HCT116 (cell line): ENCODE measurements around the gene PRODH. TPM values are rescaled to one million over a fixed set of nuclear protein-coding genes. Genes with fewer than 3 reads are reported as not detected.

Experiments used
- ATAC-seq: fragments of 200-7000 bp; cut with Tn5 transposase; 2 replicates; pipeline ENCODE4 v1.9.1; 2020; ENCODE audit warnings: mild to moderate bottlenecking, moderate library complexity
- BruUV-seq: library from RNA; stranded (reverse); fragments of 400-500 nt; replicated peaks from 2 replicates; lab custom pipeline; 2021; lab: Mats Ljungman, UMichigan
- CTCF ChIA-PET: fragments of 300-600 bp; sonication (Branson Sonifier 250); formaldehyde crosslinking; loops from one replicate; lab custom pipeline; 2021; ENCODE audit warnings: antibody characterized with exemption; lab: Charles Lee
- POLR2A ChIA-PET: fragments of 300-600, 350-600 bp; sonication (Branson Sonifier 250); formaldehyde crosslinking; loops from one replicate; lab custom pipeline; 2021; ENCODE audit warnings: antibody characterized with exemption; lab: Charles Lee
- RAD21 ChIA-PET, 2 experiments: fragments of 300-600 bp; sonication (Branson Sonifier 250); formaldehyde crosslinking; loops; one replicate each; lab custom pipeline; 2023; ENCODE audit warnings: low total read pairs in 2 of 2; ENCODE audit not compliant: uncharacterized antibody in 2 of 2, unreplicated experiment in 2 of 2, low non-redundant PET in 1 of 2; lab: Charles Lee
- DNase-seq: peaks from one replicate; pipeline ENCODE4 v3.0.0-alpha.2; 2010; ENCODE audit warnings: low read depth, low spot score
- H2AFZ ChIP-seq: fragments of 200-600 bp; shearing (Covaris generic), sonication (generic); 2 replicates; pipeline ENCODE4 v1.6.1; 2017; ENCODE audit warnings: low read depth, mixed run types, mixed read lengths, antibody characterized with exemption, low read length; ENCODE audit not compliant: poor library complexity, severe bottlenecking
- H3K27ac ChIP-seq: 2 replicates; pipeline ENCODE4 v1.5.1; 2012; ENCODE audit warnings: low read depth, low read length
- H3K27me3 ChIP-seq: fragments of 200-600 bp; sonication (generic); 2 replicates; pipeline ENCODE4 v1.6.1; 2016; ENCODE audit warnings: mixed run types, low read length, mixed read lengths; ENCODE audit not compliant: insufficient read depth
- H3K36me3 ChIP-seq, 2 experiments: fragments of 200-500 bp in 1 of 2; fragments of 200-600 bp in 1 of 2; sonication (Bioruptor generic) in 1 of 2; sonication (generic) in 1 of 2; 2 replicates each; pipeline versions ENCODE4 v1.5.1 to v1.6.1; 2014 to 2016; ENCODE audit warnings: low read length in 2 of 2, inconsistent platforms in 1 of 2, mixed read lengths in 1 of 2, mixed run types in 1 of 2; ENCODE audit not compliant: insufficient read depth in 2 of 2, control insufficient read depth in 1 of 2
- H3K4me1 ChIP-seq, 2 experiments: fragments of 200-600 bp in 1 of 2; sonication (generic) in 1 of 2; 2 replicates each; pipeline versions ENCODE4 v1.5.1 to v1.6.1; 2012 to 2017; ENCODE audit warnings: low read length in 2 of 2, inconsistent platforms in 1 of 2, mild to moderate bottlenecking in 1 of 2, mixed read lengths in 1 of 2, mixed run types in 1 of 2, moderate library complexity in 1 of 2; ENCODE audit not compliant: insufficient read depth in 2 of 2, control insufficient read depth in 1 of 2
- H3K4me2 ChIP-seq: fragments of 200-600 bp; sonication (generic); 2 replicates; pipeline ENCODE4 v1.6.1; 2017; ENCODE audit warnings: mixed run types, low read length, mixed read lengths
- H3K4me3 ChIP-seq, 2 experiments: fragments of 200-600 bp in 1 of 2; sonication (generic) in 1 of 2; replicated peaks in 1 of 2; 2 replicates each; pipeline ENCODE4 v1.5.1; 2011 to 2016; ENCODE audit warnings: low read length in 2 of 2, control low read depth in 1 of 2, low read depth in 1 of 2, mild to moderate bottlenecking in 1 of 2, mixed read lengths in 1 of 2, mixed run types in 1 of 2
- H3K79me2 ChIP-seq: fragments of 200-600 bp; sonication (generic); 2 replicates; pipeline ENCODE4 v1.6.1; 2017; ENCODE audit warnings: mild to moderate bottlenecking, mixed run types, low read length, moderate library complexity, mixed read lengths; ENCODE audit not compliant: insufficient read depth
- H3K9ac ChIP-seq: fragments of 200-600 bp; sonication (generic); 2 replicates; pipeline ENCODE4 v1.6.1; 2016; ENCODE audit warnings: low read length, mixed read lengths
- H3K9me2 ChIP-seq: fragments of 200-600 bp; sonication (generic), shearing (Covaris generic); 2 replicates; pipeline ENCODE4 v1.6.1; 2017; ENCODE audit warnings: mixed run types, mild to moderate bottlenecking, moderate library complexity; ENCODE audit not compliant: insufficient read depth
- H3K9me3 ChIP-seq, 2 experiments: fragments of 200-500 bp in 1 of 2; fragments of 200-600 bp in 1 of 2; sonication (Bioruptor generic) in 1 of 2; sonication (generic) in 1 of 2; 2 replicates each; pipeline ENCODE4 v1.6.1; 2014 to 2017; ENCODE audit warnings: low read length in 2 of 2, mixed read lengths in 2 of 2, inconsistent platforms in 1 of 2, low read depth in 1 of 2, mild to moderate bottlenecking in 1 of 2, mixed run types in 1 of 2, moderate library complexity in 1 of 2; ENCODE audit not compliant: control insufficient read depth in 1 of 2, insufficient read depth in 1 of 2
- H4K20me1 ChIP-seq: fragments of 200-600 bp; sonication (generic), shearing (Covaris generic); 2 replicates; pipeline ENCODE4 v1.6.1; 2017; ENCODE audit warnings: mixed run types, mild to moderate bottlenecking, moderate library complexity; ENCODE audit not compliant: insufficient read depth
- ATF3 ChIP-seq: IDR thresholded peaks from 2 replicates; pipeline ENCODE4 v1.6.1; 2012
- CBX3 ChIP-seq: IDR thresholded peaks from 2 replicates; pipeline ENCODE4 v1.6.1; 2012; ENCODE audit warnings: low read depth
- CEBPB ChIP-seq: IDR thresholded peaks from 2 replicates; pipeline ENCODE4 v1.6.1; 2012; ENCODE audit warnings: low read depth
- CTCF ChIP-seq, 3 experiments: fragments of 200-600 bp in 1 of 3; sonication (generic) in 1 of 3; IDR thresholded peaks in 2 of 3; conservative IDR thresholded peaks in 1 of 3; 2 replicates each; pipeline ENCODE4 v1.5.1; 2012 to 2017; ENCODE audit warnings: low read depth in 2 of 3, low read length in 2 of 3, antibody characterized with exemption in 1 of 3, borderline replicate concordance in 1 of 3, control low read depth in 1 of 3, mild to moderate bottlenecking in 1 of 3, mixed read lengths in 1 of 3, mixed run types in 1 of 3, moderate library complexity in 1 of 3; ENCODE audit not compliant: insufficient read depth in 1 of 3
- EZH2 ChIP-seq: fragments of 200-600 bp; sonication (generic); IDR thresholded peaks from 2 replicates; pipeline ENCODE4 v1.6.1; 2017; ENCODE audit warnings: antibody characterized with exemption, mixed run types
- EZH2phosphoT487 ChIP-seq: fragments of 200-600 bp; IDR thresholded peaks from 2 replicates; pipeline ENCODE4 v1.6.1; 2018; ENCODE audit warnings: antibody characterized with exemption, borderline replicate concordance
- FOSL1 ChIP-seq: IDR thresholded peaks from 2 replicates; pipeline ENCODE4 v1.6.1; 2012; ENCODE audit warnings: low read depth
- JUND ChIP-seq: IDR thresholded peaks from 2 replicates; pipeline ENCODE4 v1.6.1; 2012
- POLR2A ChIP-seq: IDR thresholded peaks from 2 replicates; pipeline ENCODE4 v1.7.0; 2011; ENCODE audit warnings: borderline replicate concordance; ENCODE audit not compliant: insufficient read depth, insufficient read length; ENCODE audit errors: extremely low read depth
- POLR2AphosphoS5 ChIP-seq: IDR thresholded peaks from 2 replicates; pipeline ENCODE4 v1.6.1; 2011; ENCODE audit warnings: mild to moderate bottlenecking, low read depth, low read length, moderate library complexity
- RAD21 ChIP-seq: IDR thresholded peaks from 2 replicates; pipeline ENCODE4 v1.6.1; 2012; ENCODE audit warnings: low read depth, mild to moderate bottlenecking
- REST ChIP-seq: IDR thresholded peaks from 2 replicates; pipeline ENCODE4 v1.6.1; 2012; ENCODE audit warnings: low read depth
- SIN3A ChIP-seq: IDR thresholded peaks from 2 replicates; pipeline ENCODE4 v1.6.1; 2012; ENCODE audit warnings: low read depth
- SP1 ChIP-seq: IDR thresholded peaks from 2 replicates; pipeline ENCODE4 v1.6.1; 2012; ENCODE audit warnings: low read depth
- SRF ChIP-seq: IDR thresholded peaks from 2 replicates; pipeline ENCODE4 v1.6.1; 2012; ENCODE audit warnings: low read depth
- ZBTB33 ChIP-seq: IDR thresholded peaks from 2 replicates; pipeline ENCODE4 v1.6.1; 2011; ENCODE audit warnings: mild to moderate bottlenecking, low read length, moderate library complexity; ENCODE audit not compliant: insufficient replicate concordance; ENCODE audit errors: extremely low read depth
- ZFX ChIP-seq: fragments of 450-650 bp; IDR thresholded peaks from 2 replicates; pipeline ENCODE4 v1.6.1; 2017
- ZNF274 ChIP-seq: fragments of 200-500 bp; sonication (Bioruptor generic); IDR thresholded peaks from 2 replicates; pipeline ENCODE4 v1.6.1; 2014; ENCODE audit warnings: mild to moderate bottlenecking, low read depth, low read length, inconsistent platforms
- intact Hi-C: fragments of 100-400 bp; cut with micrococcal nuclease; formaldehyde crosslinking; loops from 2 replicates; pipeline ENCODE4 v1.10.0; 2022
- total RNA-seq: library from RNA; stranded (reverse); gene quantifications from one replicate; pipeline ENCODE4 v1.2.1, GENCODE V29; 2021; ENCODE audit not compliant: unreplicated experiment

The PRODH gene
- total RNA-seq, 1 experiment from 2014 or later = 3.2 TPM

GRCh38 chr22:18974477-18975180, 38.5 kb upstream of the PRODH start:
- BruUV-seq = no TSS peak
- H3K9ac ChIP-seq = no peak overlapping the region
- no peak overlapping the region for H2AFZ ChIP-seq
- no peaks in the 10 kb centered on the region for H3K79me2 ChIP-seq
- intact Hi-C loops = no loop called here
- no peak overlapping the region for H3K4me3 ChIP-seq
- DNase-seq = no peak
- H3K36me3 ChIP-seq = no peaks in the 10 kb centered on the region
- no peaks in the 10 kb centered on the region for H4K20me1 ChIP-seq
- peaks cover 0 to 5% of the 10 kb centered on the region in 2 experiments; a peak in 2 of 4 replicates for H3K9me3 ChIP-seq
- POLR2A ChIA-PET = no interaction called here
- no peak for ATAC-seq
- TF ChIP-seq FOSL1 (no peak), SP1 (no peak), CTCF (IDR thresholded peaks at IDR 0.05 in 2 of 3, conservative IDR thresholded peaks at IDR 0.05 in 1 of 3; ENCODE audit: borderline replicate concordance in 1 of 3, insufficient read depth in 1 of 3, low read depth in 2 of 3, low read length in 2 of 3) (no peak), POLR2AphosphoS5 (no peak), ZBTB33 (no peak), ATF3 (no peak), EZH2phosphoT487 (no peak), EZH2 (no peak), CBX3 (no peak), ZNF274 (no peak), ZFX (no peak), POLR2A (no peak), JUND (no peak), CEBPB (no peak), REST (no peak), SRF (no peak), SIN3A (no peak), RAD21 (no peak)
- H3K4me2 ChIP-seq = no peak overlapping the region
- CTCF ChIA-PET = no interaction called here
- H3K27me3 ChIP-seq = no peaks in the 10 kb centered on the region
- H3K4me1 ChIP-seq = peaks cover 0 to 7% of the 10 kb centered on the region in 2 experiments; a peak in 1 of 4 replicates
- no peaks in the 10 kb centered on the region for H3K9me2 ChIP-seq
- no peak overlapping the region for H3K27ac ChIP-seq
- RAD21 ChIA-PET = no interaction called here
